ENCODE results near the gene BTG1.
A peak's percentile ranks its signal among the peaks of the same experiment; 100 is the strongest.
"Not testable (repeated sequence)": the region's sequence is repeated elsewhere in the genome, so short reads cannot be mapped to it uniquely, and the experiment has no call there.

Gene BTG1

DNA sequence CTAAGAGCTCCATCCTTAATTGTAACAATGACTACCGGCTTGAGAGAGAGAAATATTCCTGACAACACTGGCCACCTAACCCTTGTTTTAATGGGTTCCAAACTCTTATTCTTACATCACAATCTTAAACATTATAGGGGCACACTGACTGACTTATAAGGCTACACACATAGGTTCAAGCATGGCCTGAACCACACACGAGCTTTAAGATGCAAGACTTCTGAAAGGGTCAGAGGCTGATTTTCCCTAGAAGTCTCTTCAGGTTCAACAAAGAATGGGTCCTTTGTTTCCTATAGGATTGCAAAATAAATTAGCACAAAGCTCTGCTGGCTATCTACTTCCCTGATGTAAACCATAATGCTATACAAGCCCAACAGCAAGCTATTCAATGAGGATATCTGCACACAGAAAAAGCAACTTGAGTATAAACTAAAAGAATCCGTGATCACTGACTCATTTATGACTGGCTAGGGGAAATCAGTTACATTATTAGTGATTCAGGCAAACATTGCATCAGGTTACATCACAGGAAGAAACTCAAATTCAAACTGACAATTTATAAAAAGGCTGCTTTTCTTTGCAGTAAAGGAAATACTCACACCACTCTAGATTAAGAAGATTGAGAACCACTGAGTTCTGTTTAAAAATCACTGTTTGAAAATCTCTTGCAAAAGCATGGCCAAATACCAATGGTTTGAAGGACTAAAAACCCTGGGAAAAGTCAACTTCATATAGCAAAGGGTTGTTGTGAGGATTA lies 8.5 kb downstream of the BTG1 start:
- peaks cover 5% of the 10 kb centered on the region for H3K36me3 ChIP-seq
- peak overlapping the region; percentile 12 to 80 for H3K4me3 ChIP-seq (ENCODE audit: low read depth in 1 of 2, low read length in 1 of 2)
- peak overlapping the region; percentile 98 for H3K27ac ChIP-seq
- peaks cover 81 to 100% of the 10 kb centered on the region in 2 experiments for H3K4me1 ChIP-seq (ENCODE audit: control insufficient read depth in 1 of 2, insufficient read depth in 1 of 2, low read depth in 1 of 2, low read length in 1 of 2)
- no peaks in the 10 kb centered on the region for H3K9me3 ChIP-seq
- TF ChIP-seq, protein P1, sequence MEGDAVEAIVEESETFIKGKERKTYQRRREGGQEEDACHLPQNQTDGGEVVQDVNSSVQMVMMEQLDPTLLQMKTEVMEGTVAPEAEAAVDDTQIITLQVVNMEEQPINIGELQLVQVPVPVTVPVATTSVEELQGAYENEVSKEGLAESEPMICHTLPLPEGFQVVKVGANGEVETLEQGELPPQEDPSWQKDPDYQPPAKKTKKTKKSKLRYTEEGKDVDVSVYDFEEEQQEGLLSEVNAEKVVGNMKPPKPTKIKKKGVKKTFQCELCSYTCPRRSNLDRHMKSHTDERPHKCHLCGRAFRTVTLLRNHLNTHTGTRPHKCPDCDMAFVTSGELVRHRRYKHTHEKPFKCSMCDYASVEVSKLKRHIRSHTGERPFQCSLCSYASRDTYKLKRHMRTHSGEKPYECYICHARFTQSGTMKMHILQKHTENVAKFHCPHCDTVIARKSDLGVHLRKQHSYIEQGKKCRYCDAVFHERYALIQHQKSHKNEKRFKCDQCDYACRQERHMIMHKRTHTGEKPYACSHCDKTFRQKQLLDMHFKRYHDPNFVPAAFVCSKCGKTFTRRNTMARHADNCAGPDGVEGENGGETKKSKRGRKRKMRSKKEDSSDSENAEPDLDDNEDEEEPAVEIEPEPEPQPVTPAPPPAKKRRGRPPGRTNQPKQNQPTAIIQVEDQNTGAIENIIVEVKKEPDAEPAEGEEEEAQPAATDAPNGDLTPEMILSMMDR (IDR thresholded peaks at IDR 0.05) = no peak
- H3K27me3 ChIP-seq = no peaks in the 10 kb centered on the region

DNA sequence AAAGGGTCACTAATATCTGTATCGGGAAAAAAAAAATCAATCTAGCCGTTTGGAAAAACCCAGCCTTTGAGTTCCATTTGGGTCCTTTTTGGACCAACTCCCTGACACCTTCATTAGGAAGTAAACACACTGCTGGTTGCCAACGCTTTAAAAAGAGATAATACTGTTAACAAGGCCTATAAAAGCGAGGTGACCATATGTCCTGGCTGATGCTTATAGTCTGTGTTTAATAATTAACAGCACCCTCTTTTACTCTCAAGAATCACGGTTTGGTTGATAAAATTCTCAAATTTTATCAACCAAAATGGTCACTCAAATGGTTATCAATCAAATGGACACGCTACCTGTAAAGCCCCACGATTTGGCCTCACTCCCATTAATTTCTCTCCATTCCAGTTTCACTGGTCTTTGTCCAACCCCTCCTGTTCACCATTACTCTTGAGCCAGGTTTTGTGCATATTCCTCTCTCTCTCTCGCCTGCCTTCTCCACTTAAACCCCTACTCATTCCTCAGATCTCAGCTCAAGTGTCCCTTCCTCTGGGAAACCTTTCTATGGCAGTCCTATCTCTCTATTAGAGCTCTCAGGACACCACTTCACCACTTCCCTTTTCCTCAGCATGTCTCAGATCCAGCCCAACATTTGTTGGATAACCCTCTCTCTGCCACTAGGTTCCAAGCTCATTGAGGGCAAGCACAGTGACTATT lies 9.5 kb downstream of the BTG1 start:
- Histone ChIP-seq H3K9me3 (no peaks in the 10 kb centered on the region), H3K4me1 (ENCODE audit: control insufficient read depth in 1 of 2, insufficient read depth in 1 of 2, low read depth in 1 of 2, low read length in 1 of 2) (peaks cover 91 to 100% of the 10 kb centered on the region in 2 experiments), H3K4me3 (ENCODE audit: low read depth in 1 of 2, low read length in 1 of 2) (peak overlapping the region; percentile 12 to 80), H3K36me3 (no peaks in the 10 kb centered on the region), H3K27me3 (no peaks in the 10 kb centered on the region), H3K27ac (peak overlapping the region; percentile 98)
- TF ChIP-seq, protein P1 (IDR thresholded peaks at IDR 0.05) = no peak

DNA sequence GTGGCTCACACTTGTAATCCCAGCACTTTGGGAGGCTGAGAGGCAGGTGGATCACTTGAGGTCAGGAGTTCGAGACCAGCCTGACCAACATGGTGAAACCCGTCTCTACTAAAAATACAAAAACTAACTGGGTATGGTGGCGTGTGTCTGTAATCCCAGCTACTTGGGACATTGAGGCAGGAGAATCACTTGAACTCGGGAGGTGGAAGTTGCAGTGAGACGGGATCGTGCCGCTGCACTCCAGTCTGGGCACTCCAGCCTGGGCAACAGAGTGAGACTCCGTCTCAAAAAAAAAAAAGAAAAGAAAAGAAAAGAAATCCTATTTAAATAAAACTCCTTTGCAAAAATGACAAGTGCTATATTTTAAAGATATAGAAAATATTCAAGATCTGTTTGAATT lies 10.1 kb downstream of the BTG1 start:
- peaks cover 97 to 100% of the 10 kb centered on the region in 2 experiments for H3K4me1 ChIP-seq (ENCODE audit: control insufficient read depth in 1 of 2, insufficient read depth in 1 of 2, low read depth in 1 of 2, low read length in 1 of 2)
- peak overlapping the region; percentile 98 for H3K27ac ChIP-seq
- not testable (repeated sequence) for H3K4me3 ChIP-seq (ENCODE audit: low read depth in 1 of 2, low read length in 1 of 2); H3K36me3 ChIP-seq; H3K27me3 ChIP-seq; H3K9me3 ChIP-seq

DNA sequence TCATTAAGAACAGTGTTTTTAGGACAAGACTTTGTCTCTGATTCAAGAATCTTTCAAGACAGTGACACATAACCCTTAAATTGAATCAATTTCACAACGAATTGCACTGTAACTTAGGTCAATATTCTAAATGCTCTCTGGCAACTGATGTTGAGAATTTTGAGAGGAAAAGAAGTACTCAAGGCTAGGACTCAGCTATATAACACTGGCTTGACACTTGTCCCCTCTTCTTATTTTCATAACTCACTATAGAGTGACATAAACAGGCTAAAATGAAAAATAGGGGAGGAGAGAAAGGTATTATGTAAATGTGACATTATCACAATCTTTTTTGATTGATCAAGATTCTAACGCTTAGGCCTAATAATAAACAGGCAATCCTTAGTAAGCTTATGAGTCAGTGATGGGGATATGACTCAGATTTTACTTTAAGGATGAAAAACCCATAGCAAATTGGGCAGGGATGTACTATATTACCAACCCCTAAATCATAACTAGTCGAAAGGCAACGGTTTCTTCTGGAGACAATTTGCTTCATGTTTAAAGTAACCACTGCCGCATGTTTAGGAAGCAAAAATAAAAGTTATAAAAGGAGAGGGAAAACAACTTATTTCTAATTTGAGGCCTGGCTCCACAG lies 10.9 kb downstream of the BTG1 start:
- peak overlapping the region; percentile 77 for H3K27ac ChIP-seq
- TF ChIP-seq, protein P1 (IDR thresholded peaks at IDR 0.05) = no peak
- H3K9me3 ChIP-seq = no peaks in the 10 kb centered on the region
- no peaks in the 10 kb centered on the region for H3K27me3 ChIP-seq
- no peaks in the 10 kb centered on the region for H3K36me3 ChIP-seq
- peak overlapping the region in 1 of 2 experiments; percentile 35 for H3K4me3 ChIP-seq (ENCODE audit: low read depth in 1 of 2, low read length in 1 of 2)
- peaks cover 100% of the 10 kb centered on the region in 2 experiments for H3K4me1 ChIP-seq (ENCODE audit: control insufficient read depth in 1 of 2, insufficient read depth in 1 of 2, low read depth in 1 of 2, low read length in 1 of 2)

DNA sequence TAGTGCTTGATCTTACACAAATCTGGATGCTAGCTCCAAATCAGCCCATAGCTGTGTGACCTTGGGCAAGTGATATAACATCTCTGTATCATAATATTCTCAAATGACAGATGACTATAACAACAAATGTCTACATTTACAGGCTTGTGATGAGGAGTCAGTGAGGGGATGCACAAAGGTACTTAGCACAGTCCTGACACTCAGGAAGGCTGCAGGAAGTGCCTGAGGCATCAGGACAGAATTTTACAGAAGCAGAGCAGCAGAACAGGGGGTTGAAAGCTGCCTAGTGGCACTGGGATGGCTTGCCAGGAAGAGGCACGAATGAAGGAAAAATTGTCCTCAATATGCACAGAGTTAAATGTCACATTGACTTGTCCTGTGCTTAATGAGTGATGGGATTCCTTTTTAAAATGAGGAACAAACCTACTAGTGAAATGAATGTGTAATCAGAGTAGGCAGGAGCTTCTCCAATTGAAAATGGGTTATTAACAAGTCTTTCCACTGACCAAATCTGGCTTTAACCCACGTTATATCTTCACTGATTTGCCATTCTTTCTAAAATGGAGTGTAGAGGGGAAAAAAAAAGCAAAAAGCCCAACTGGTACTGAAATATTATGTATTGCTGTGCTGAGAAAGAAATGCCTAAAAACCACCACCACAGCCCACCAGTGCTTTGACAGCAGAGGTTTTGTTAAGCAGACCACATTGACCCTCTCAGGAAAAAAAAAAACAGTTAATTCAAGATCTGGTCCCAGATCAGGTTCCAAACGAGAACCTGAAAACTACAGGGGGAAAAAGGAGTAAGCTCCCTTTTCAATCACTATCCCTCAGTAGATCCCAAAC lies 11.6 kb downstream of the BTG1 start:
- H3K36me3 ChIP-seq = no peaks in the 10 kb centered on the region
- TF ChIP-seq, protein P1 (IDR thresholded peaks at IDR 0.05) = no peak
- peak overlapping the region; percentile 22 to 35 for H3K4me3 ChIP-seq (ENCODE audit: low read depth in 1 of 2, low read length in 1 of 2)
- no peaks in the 10 kb centered on the region for H3K9me3 ChIP-seq
- peaks cover 100% of the 10 kb centered on the region in 2 experiments for H3K4me1 ChIP-seq (ENCODE audit: control insufficient read depth in 1 of 2, insufficient read depth in 1 of 2, low read depth in 1 of 2, low read length in 1 of 2)
- H3K27ac ChIP-seq = peak overlapping the region; percentile 77
- no peaks in the 10 kb centered on the region for H3K27me3 ChIP-seq

Measured in neutrophil (primary cell).